Endodermal cell (in vitro differentiated cells): Measurements from ENCODE around the gene SLC25A45. TPM values are rescaled to one million over a fixed set of nuclear protein-coding genes. Genes with fewer than 3 reads are reported as not detected.

Experiments used
- DNase-seq: peaks from one replicate; pipeline ENCODE4 v3.0.0-alpha.2; 2017
- H3K27ac ChIP-seq: 2 replicates; pipeline ENCODE4 v1.5.1; 2013; ENCODE audit warnings: mild to moderate bottlenecking, low read depth, low read length, moderate library complexity
- H3K27me3 ChIP-seq: 2 replicates; pipeline ENCODE4 v1.6.1; 2013; ENCODE audit warnings: mild to moderate bottlenecking, low read length, moderate library complexity; ENCODE audit not compliant: insufficient read depth, control insufficient read depth, poor library complexity, severe bottlenecking
- H3K36me3 ChIP-seq: 2 replicates; pipeline ENCODE4 v1.7.0; 2013; ENCODE audit warnings: mild to moderate bottlenecking, low read length, moderate library complexity; ENCODE audit not compliant: control insufficient read depth, insufficient read depth
- H3K4me1 ChIP-seq: one replicate; pipeline ENCODE4 v1.7.0; 2013; ENCODE audit warnings: low read length; ENCODE audit not compliant: control insufficient read depth, insufficient read depth
- H3K4me3 ChIP-seq: 2 replicates; pipeline ENCODE4 v1.5.1; 2013; ENCODE audit warnings: mild to moderate bottlenecking, low read length, moderate library complexity
- H3K9ac ChIP-seq: 2 replicates; pipeline ENCODE4 v1.6.1; 2013; ENCODE audit warnings: mild to moderate bottlenecking, low read length, moderate library complexity; ENCODE audit not compliant: poor library complexity, severe bottlenecking; ENCODE audit errors: extremely low read depth
- H3K9me3 ChIP-seq: 2 replicates; pipeline ENCODE4 v1.6.1; 2013; ENCODE audit warnings: mild to moderate bottlenecking, low read length, moderate library complexity; ENCODE audit not compliant: control insufficient read depth
- H3K27ac Mint-ChIP-seq: 2 replicates; pipeline ENCODE4 v1.8.0; 2020; ENCODE audit warnings: mixed read lengths
- H3K27me3 Mint-ChIP-seq: 2 replicates; pipeline ENCODE4 v1.8.0; 2021; ENCODE audit warnings: mild to moderate bottlenecking, mixed read lengths; ENCODE audit not compliant: insufficient read depth
- H3K36me3 Mint-ChIP-seq: 2 replicates; pipeline ENCODE4 v1.8.0; 2020; ENCODE audit warnings: low read depth, mixed read lengths
- H3K4me1 Mint-ChIP-seq: 2 replicates; pipeline ENCODE4 v1.8.0; 2020; ENCODE audit warnings: mixed read lengths
- H3K4me3 Mint-ChIP-seq: 2 replicates; pipeline ENCODE4 v1.8.0; 2020; ENCODE audit warnings: mild to moderate bottlenecking, moderate library complexity, mixed read lengths
- H3K9me3 Mint-ChIP-seq: 2 replicates; pipeline ENCODE4 v1.8.0; 2020; ENCODE audit warnings: mild to moderate bottlenecking, mixed read lengths
- CTCF ChIP-seq: fragments of 200-600 bp; sonication (generic); conservative IDR thresholded peaks from 2 replicates; pipeline ENCODE4 v1.5.0; 2021; ENCODE audit warnings: antibody characterized with exemption, mild to moderate bottlenecking
- WGBS, 2 experiments: methylation state at CpG; one replicate each; pipeline versions ENCODE4 v1.1.5 to v1.1.7; 2013; ENCODE audit warnings: missing lambda C conversion rate in 2 of 2, mixed read lengths in 1 of 2; ENCODE audit not compliant: insufficient coverage in 1 of 2, insufficient read length in 1 of 2; 5-methylcytosine and 5-hydroxymethylcytosine counted together
- total RNA-seq, 2 donors: library from RNA; stranded (reverse); fragmentation: NEBNext Ultra II Directional in 1 of 2; extraction: Animal tissue kit (Norgen Biotek cat#: 25700) in 1 of 2; gene quantifications; 2 replicates in 1 of 2; 3 replicates in 1 of 2; pipeline ENCODE4 v1.2.1, GENCODE V29; 2021

Gene SLC25A45
- total RNA-seq, 2 donors from 2014 or later = 3.0 to 6.3 TPM

- no peak overlapping the region for H3K27ac Mint-ChIP-seq
Measured at GRCh38 chr11:65353376-65353775, 29.1 kb downstream of the SLC25A45 start.

GRCh38 chr11:65352783-65353182 lies 29.7 kb downstream of the SLC25A45 start:
- WGBS, 2 experiments = 90% methylated on average over 2 of the region's 3 CpGs; no CpG with 5 or more reads in 1 of the 2 experiments
- Mint-ChIP-seq H3K4me3 (no peak overlapping the region), H3K9me3 (no peaks in the 10 kb centered on the region), H3K36me3 (peaks cover 31% of the 10 kb centered on the region), H3K27ac (no peak overlapping the region), H3K27me3 (peaks cover 28% of the 10 kb centered on the region), H3K4me1 (peaks cover 11% of the 10 kb centered on the region)
- Histone ChIP-seq H3K9me3 (no peaks in the 10 kb centered on the region), H3K27me3 (peaks cover 25% of the 10 kb centered on the region), H3K9ac (no peak overlapping the region), H3K27ac (no peak overlapping the region), H3K36me3 (peaks cover 51% of the 10 kb centered on the region), H3K4me3 (no peak overlapping the region), H3K4me1 (no peaks in the 10 kb centered on the region)
- peak; percentile 67 for TF ChIP-seq CTCF
- DNase-seq = no peak

More at GRCh38 chr11:65353376-65353775, 29.1 kb downstream of the SLC25A45 start:
- Histone ChIP-seq H3K36me3 (peaks cover 45% of the 10 kb centered on the region), H3K4me3 (peak overlapping the region; percentile 80), H3K4me1 (no peaks in the 10 kb centered on the region), H3K9me3 (no peaks in the 10 kb centered on the region), H3K27ac (no peak overlapping the region), H3K27me3 (peaks cover 26% of the 10 kb centered on the region), H3K9ac (no peak overlapping the region)
- Mint-ChIP-seq H3K9me3 (no peaks in the 10 kb centered on the region), H3K4me1 (peaks cover 11% of the 10 kb centered on the region), H3K4me3 (peak overlapping the region; percentile 65), H3K36me3 (peaks cover 26% of the 10 kb centered on the region), H3K27me3 (peaks cover 34% of the 10 kb centered on the region)
- 93 to 97% methylated on average over 7 of the region's 7 CpGs for WGBS, 2 experiments
- TF ChIP-seq CTCF = no peak
- DNase-seq = no peak

- Mint-ChIP-seq H3K27ac (no peak overlapping the region), H3K27me3 (peaks cover 15% of the 10 kb centered on the region), H3K4me3 (no peak overlapping the region), H3K9me3 (no peaks in the 10 kb centered on the region), H3K4me1 (peaks cover 11% of the 10 kb centered on the region), H3K36me3 (peaks cover 35% of the 10 kb centered on the region)
- no peak for TF ChIP-seq CTCF
- WGBS, 2 experiments = 95 to 100% methylated on average over 2 of the region's 2 CpGs
- Histone ChIP-seq H3K4me1 (no peaks in the 10 kb centered on the region), H3K4me3 (no peak overlapping the region), H3K27ac (no peak overlapping the region), H3K9ac (no peak overlapping the region), H3K36me3 (peaks cover 55% of the 10 kb centered on the region), H3K9me3 (no peaks in the 10 kb centered on the region), H3K27me3 (peaks cover 12% of the 10 kb centered on the region)
- DNase-seq = no peak
Measured at GRCh38 chr11:65351511-65351910, 30.9 kb downstream of the SLC25A45 start.
